GM19468 (cell line): ENCODE results near the gene AIF1.
"Not testable (repeated sequence)": the region's sequence is repeated elsewhere in the genome, so short reads cannot be mapped to it uniquely, and the experiment has no call there.

ENCODE experiments used
- ATAC-seq: cut with Tn5 transposase; IDR thresholded peaks from one replicate; pipeline ENCODE4 v1.9.1; 2021; ENCODE audit warnings: mild to moderate bottlenecking, moderate library complexity, moderate number of reproducible peaks; ENCODE audit not compliant: unreplicated experiment; ENCODE audit errors: extremely low read depth

Gene AIF1

GRCh38 chr6:31580438-31580740 is 34.6 kb upstream of the AIF1 start:
- ATAC-seq: no peak

- no peak for ATAC-seq
Measured at GRCh38 chr6:31580807-31581433, 34.1 kb upstream of the AIF1 start.

- ATAC-seq: no peak
Measured at GRCh38 chr6:31581434-31582229, 33.4 kb upstream of the AIF1 start.

- ATAC-seq: no peak
Measured at GRCh38 chr6:31582230-31582643, 32.8 kb upstream of the AIF1 start, which contains the start of gene LTB. TSS of gene LTB (minus strand) at chr6:31582424. CDS start at chr6:31582417, 7 bp downstream.

GRCh38 chr6:31585491-31585890 is 29.5 kb upstream of the AIF1 start:
- ATAC-seq: no peak

GRCh38 chr6:31586008-31586407 is 29.0 kb upstream of the AIF1 start, which contains the start of gene LST1:
TSS of gene LST1 (plus strand) at chr6:31586277. CDS start at chr6:31587300, 1,023 bp downstream.
- ATAC-seq: no peak

GRCh38 chr6:31586599-31587281 is 28.3 kb upstream of the AIF1 start:
- no peak for ATAC-seq

GRCh38 chr6:31587791-31588777 is 26.9 kb upstream of the AIF1 start:
- ATAC-seq: no peak

- ATAC-seq: no peak
Measured at GRCh38 chr6:31588871-31589650, 26.0 kb upstream of the AIF1 start.

GRCh38 chr6:31590691-31591090 is 24.3 kb upstream of the AIF1 start:
- ATAC-seq: not testable (repeated sequence)

GRCh38 chr6:31592396-31592771 is 22.6 kb upstream of the AIF1 start:
- ATAC-seq: no peak

- ATAC-seq: no peak
Measured at GRCh38 chr6:31597006-31597405, 18.0 kb upstream of the AIF1 start.

GRCh38 chr6:31607317-31607716 is 7.7 kb upstream of the AIF1 start:
- no peak for ATAC-seq

GRCh38 chr6:31609519-31610406 is 5.3 kb upstream of the AIF1 start:
- ATAC-seq: no peak

- ATAC-seq: no peak
Measured at GRCh38 chr6:31610968-31611367, 4.1 kb upstream of the AIF1 start.

- ATAC-seq: no peak
Measured at GRCh38 chr6:31614075-31614619, 887 bp upstream of the AIF1 start.

- ATAC-seq: no peak
Measured at GRCh38 chr6:31615748-31616147, 714 bp downstream of the AIF1 start.

- ATAC-seq: no peak
Measured at GRCh38 chr6:31617010-31617409, 2.0 kb downstream of the AIF1 start.
